Activated B cell treated with CpG ODN at 0.5 μM for 24 hours (primary cell): ENCODE results near the gene CAMTA1. TPM values are rescaled to one million over a fixed set of nuclear protein-coding genes. Genes with fewer than 3 reads are reported as not detected.

Source experiments
- ATAC-seq: fragments of 200-7000 bp; cut with Tn5 transposase; one replicate; pipeline ENCODE4 v1.10.0; 2021; ENCODE audit warnings: low read depth, mild to moderate bottlenecking, moderate library complexity
- CTCF ChIA-PET: fragments of 350-600 bp; sonication (Branson Sonifier 250); formaldehyde crosslinking; loops from one replicate; lab custom pipeline; 2021; ENCODE audit warnings: antibody characterized with exemption; lab: Charles Lee
- POLR2A ChIA-PET: fragments of 350-600 bp; sonication (Branson Sonifier 250); formaldehyde crosslinking; loops from one replicate; lab custom pipeline; 2021; ENCODE audit warnings: antibody characterized with exemption; lab: Charles Lee
- DNase-seq: peaks from one replicate; pipeline ENCODE4 v3.0.0; 2022
- H3K27ac Mint-ChIP-seq: one replicate; pipeline ENCODE4 v1.8.0; 2020; ENCODE audit warnings: mixed read lengths
- H3K27me3 Mint-ChIP-seq: one replicate; pipeline ENCODE4 v1.8.0; 2021; ENCODE audit warnings: mixed read lengths
- H3K36me3 Mint-ChIP-seq: one replicate; pipeline ENCODE4 v1.8.0; 2021; ENCODE audit warnings: low read depth, mixed read lengths
- H3K4me1 Mint-ChIP-seq: one replicate; pipeline ENCODE4 v1.8.0; 2021; ENCODE audit warnings: mixed read lengths
- H3K4me3 Mint-ChIP-seq: one replicate; pipeline ENCODE4 v1.8.0; 2020; ENCODE audit warnings: mild to moderate bottlenecking, mixed read lengths
- H3K9me3 Mint-ChIP-seq: one replicate; pipeline ENCODE4 v1.8.0; 2020; ENCODE audit warnings: mixed read lengths
- intact Hi-C: fragments of 100-400 bp; cut with micrococcal nuclease; formaldehyde crosslinking; loops from one replicate; pipeline ENCODE4 v1.15.1; 2024
- total RNA-seq: library from RNA; stranded (reverse); gene quantifications from 2 replicates; pipeline ENCODE4 v1.2.3, GENCODE V29; 2022
- TF ChIP-seq, protein P1 (sequence below): fragments of 200-600 bp; IDR thresholded peaks from one replicate; pipeline ENCODE4 v1.8.0; 2022; ENCODE audit warnings: antibody characterized with exemption, mild to moderate bottlenecking

The CAMTA1 gene
- total RNA-seq, 1 donor from 2014 or later, result 49.8 TPM

DNA sequence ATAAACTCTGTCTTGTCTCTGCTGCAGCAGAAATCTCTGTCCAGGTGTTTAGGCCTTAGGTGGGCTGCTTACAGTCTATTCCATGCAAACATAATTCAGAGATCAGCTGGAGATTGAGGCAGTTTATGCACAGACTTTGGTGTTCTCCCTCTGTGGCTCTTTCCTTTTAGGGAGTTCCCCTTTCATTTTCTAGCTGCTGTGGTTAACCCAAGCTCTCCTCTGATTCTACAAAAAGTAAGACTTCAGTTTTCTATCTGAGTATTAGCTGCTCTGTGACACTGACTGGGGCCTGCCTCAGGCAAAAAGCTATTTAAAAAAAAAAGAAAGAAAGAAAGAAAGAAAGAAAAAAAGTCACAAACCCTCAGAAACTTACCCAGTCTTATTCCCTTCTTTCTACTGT lies 211.1 kb downstream of the CAMTA1 start:
- no peaks in the 10 kb centered on the region for H3K9me3 Mint-ChIP-seq
- CTCF ChIA-PET, result no interaction called here
- ATAC-seq (no peak), DNase-seq (no peak)
- H3K36me3 Mint-ChIP-seq, result no peaks in the 10 kb centered on the region
- no peak overlapping the region for H3K4me3 Mint-ChIP-seq
- POLR2A ChIA-PET, result no interaction called here
- intact Hi-C loops, result no loop called here
- H3K27ac Mint-ChIP-seq, result no peak overlapping the region
- H3K27me3 Mint-ChIP-seq, result peaks cover 16% of the 10 kb centered on the region
- H3K4me1 Mint-ChIP-seq, result no peaks in the 10 kb centered on the region
- TF ChIP-seq, protein P1, sequence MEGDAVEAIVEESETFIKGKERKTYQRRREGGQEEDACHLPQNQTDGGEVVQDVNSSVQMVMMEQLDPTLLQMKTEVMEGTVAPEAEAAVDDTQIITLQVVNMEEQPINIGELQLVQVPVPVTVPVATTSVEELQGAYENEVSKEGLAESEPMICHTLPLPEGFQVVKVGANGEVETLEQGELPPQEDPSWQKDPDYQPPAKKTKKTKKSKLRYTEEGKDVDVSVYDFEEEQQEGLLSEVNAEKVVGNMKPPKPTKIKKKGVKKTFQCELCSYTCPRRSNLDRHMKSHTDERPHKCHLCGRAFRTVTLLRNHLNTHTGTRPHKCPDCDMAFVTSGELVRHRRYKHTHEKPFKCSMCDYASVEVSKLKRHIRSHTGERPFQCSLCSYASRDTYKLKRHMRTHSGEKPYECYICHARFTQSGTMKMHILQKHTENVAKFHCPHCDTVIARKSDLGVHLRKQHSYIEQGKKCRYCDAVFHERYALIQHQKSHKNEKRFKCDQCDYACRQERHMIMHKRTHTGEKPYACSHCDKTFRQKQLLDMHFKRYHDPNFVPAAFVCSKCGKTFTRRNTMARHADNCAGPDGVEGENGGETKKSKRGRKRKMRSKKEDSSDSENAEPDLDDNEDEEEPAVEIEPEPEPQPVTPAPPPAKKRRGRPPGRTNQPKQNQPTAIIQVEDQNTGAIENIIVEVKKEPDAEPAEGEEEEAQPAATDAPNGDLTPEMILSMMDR, result no peak

DNA sequence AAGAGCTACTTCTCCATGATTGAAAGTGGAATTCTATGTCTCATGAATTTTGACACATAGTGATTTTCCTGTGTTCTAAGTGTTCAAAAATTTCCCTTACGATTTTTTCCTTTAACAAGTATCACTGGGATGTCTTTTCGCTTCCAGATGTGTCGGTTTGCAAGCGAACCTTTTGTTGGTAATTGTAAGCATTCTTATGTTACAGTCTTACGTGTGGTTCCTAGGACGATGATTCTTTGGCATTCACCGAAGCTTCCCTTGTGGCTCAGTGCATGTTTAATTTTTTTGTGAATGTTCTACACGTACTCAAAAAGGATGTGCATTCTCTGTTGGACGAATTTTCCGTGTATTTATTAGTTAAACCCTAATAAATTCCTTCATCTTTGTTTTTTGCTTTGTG lies 211.6 kb downstream of the CAMTA1 start:
- H3K36me3 Mint-ChIP-seq, result no peaks in the 10 kb centered on the region
- no peaks in the 10 kb centered on the region for H3K4me1 Mint-ChIP-seq
- ATAC-seq, result no peak
- intact Hi-C loops, result no loop called here
- ChIA-PET POLR2A (no interaction called here), CTCF (no interaction called here)
- TF ChIP-seq, protein P1, result no peak
- no peak overlapping the region for H3K27ac Mint-ChIP-seq
- H3K27me3 Mint-ChIP-seq, result peaks cover 16% of the 10 kb centered on the region
- no peak overlapping the region for H3K4me3 Mint-ChIP-seq
- no peaks in the 10 kb centered on the region for H3K9me3 Mint-ChIP-seq
- DNase-seq, result no peak

DNA sequence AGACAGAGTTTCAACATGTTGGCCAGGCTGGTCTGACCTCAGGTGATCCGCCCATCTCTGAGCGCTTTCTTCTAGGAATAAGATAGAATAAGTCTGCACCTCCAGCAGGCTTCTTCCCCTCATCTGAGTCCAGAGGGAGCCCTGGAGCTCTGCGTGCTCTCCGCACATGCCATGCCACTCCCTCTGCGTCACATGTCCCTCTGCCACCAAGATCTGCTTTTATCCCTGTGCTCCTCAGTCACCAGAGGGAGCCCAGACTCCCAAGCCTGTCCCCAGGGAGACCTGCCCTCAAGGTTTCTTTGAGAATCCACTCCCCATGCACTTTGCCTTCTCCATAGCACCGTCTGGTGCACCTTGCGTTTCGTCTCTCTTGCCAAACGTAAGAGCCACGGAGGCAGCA lies 213.0 kb downstream of the CAMTA1 start:
- ATAC-seq, result no peak
- H3K27me3 Mint-ChIP-seq, result peaks cover 16% of the 10 kb centered on the region
- H3K4me3 Mint-ChIP-seq, result no peak overlapping the region
- TF ChIP-seq, protein P1, result no peak
- no peaks in the 10 kb centered on the region for H3K4me1 Mint-ChIP-seq
- ChIA-PET CTCF (no interaction called here), POLR2A (no interaction called here)
- no peaks in the 10 kb centered on the region for H3K36me3 Mint-ChIP-seq
- H3K9me3 Mint-ChIP-seq, result no peaks in the 10 kb centered on the region
- intact Hi-C loops, result no loop called here
- DNase-seq, result no peak
- H3K27ac Mint-ChIP-seq, result no peak overlapping the region

DNA sequence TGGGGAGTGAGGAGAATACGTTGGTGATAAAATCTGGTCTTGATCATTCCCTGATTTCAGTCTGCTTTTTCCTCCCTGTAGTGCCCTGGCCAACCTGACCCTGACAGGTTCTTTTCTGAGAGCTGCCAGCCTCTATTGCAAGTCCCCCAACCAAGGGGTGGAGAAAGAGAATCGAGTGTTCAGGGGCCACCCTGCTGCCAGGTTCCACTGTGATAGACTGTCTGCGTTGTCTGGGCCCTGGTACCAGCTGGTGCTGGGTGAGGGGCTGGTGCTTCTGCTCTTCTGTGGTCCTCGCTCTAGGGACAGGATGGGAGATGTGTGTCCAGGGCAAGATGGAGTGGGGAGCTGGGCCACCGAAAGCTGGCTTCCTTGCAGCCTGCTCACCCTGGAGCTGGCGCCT lies 214.6 kb downstream of the CAMTA1 start:
- intact Hi-C loops, result no loop called here
- POLR2A ChIA-PET, result no interaction called here
- H3K4me3 Mint-ChIP-seq, result no peak overlapping the region
- no peak overlapping the region for H3K27ac Mint-ChIP-seq
- no peak for ATAC-seq
- H3K4me1 Mint-ChIP-seq, result no peaks in the 10 kb centered on the region
- CTCF ChIA-PET, result no interaction called here
- H3K9me3 Mint-ChIP-seq, result no peaks in the 10 kb centered on the region
- no peaks in the 10 kb centered on the region for H3K36me3 Mint-ChIP-seq
- DNase-seq, result no peak
- H3K27me3 Mint-ChIP-seq, result peaks cover 16% of the 10 kb centered on the region
- TF ChIP-seq, protein P1, result no peak

DNA sequence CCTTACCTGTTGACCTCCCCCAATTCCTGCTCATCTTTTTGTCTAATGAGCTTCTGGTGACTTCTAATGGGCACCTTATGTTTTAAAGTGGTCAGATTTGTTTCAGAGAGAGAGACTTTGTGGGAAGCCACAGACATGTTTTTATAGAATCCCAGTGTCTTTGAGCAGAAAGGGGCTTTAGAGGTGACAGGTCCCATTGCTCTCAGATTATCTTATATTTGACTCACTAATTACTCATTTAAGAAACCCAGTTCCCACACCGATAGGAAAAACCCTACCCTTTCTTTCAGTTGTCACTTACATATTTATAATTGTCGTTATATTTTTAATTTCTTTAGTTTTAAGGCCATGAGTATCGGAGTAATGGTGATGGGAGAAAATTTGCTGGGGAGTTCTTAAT lies 215.5 kb downstream of the CAMTA1 start:
- no peak overlapping the region for H3K4me3 Mint-ChIP-seq
- H3K4me1 Mint-ChIP-seq, result no peaks in the 10 kb centered on the region
- H3K9me3 Mint-ChIP-seq, result no peaks in the 10 kb centered on the region
- no peak overlapping the region for H3K27ac Mint-ChIP-seq
- ChIA-PET POLR2A (no interaction called here), CTCF (no interaction called here)
- TF ChIP-seq, protein P1, result no peak
- DNase-seq, result no peak
- intact Hi-C loops, result no loop called here
- H3K36me3 Mint-ChIP-seq, result no peaks in the 10 kb centered on the region
- ATAC-seq, result no peak
- peaks cover 15% of the 10 kb centered on the region for H3K27me3 Mint-ChIP-seq
